Measurements from ENCODE around the gene IARS2.
"Not testable (repeated sequence)": the region's sequence is repeated elsewhere in the genome, so short reads cannot be mapped to it uniquely, and the experiment has no call there.

The IARS2 gene

GRCh38 chr1:220112600-220112999 is 18.7 kb downstream of the IARS2 start:
- not testable (repeated sequence) for DNase-seq (ENCODE audit: low read depth in 2 of 2)

GRCh38 chr1:220113136-220113695 is 19.3 kb downstream of the IARS2 start:
- no peak for DNase-seq (ENCODE audit: low read depth in 2 of 2)

GRCh38 chr1:220119043-220119512 is 25.1 kb downstream of the IARS2 start:
- DNase-seq (ENCODE audit: low read depth in 2 of 2): no peak

- DNase-seq (ENCODE audit: low read depth in 2 of 2): no peak
Measured at GRCh38 chr1:220121791-220122530, 28.0 kb downstream of the IARS2 start.

- no peak for DNase-seq (ENCODE audit: low read depth in 2 of 2)
Measured at GRCh38 chr1:220123066-220123465, 29.1 kb downstream of the IARS2 start.

- no peak for DNase-seq (ENCODE audit: low read depth in 2 of 2)
Measured at GRCh38 chr1:220123889-220124288, 30.0 kb downstream of the IARS2 start.

- DNase-seq (ENCODE audit: low read depth in 2 of 2): no peak
Measured at GRCh38 chr1:220124542-220124941, 30.6 kb downstream of the IARS2 start.

GRCh38 chr1:220127076-220127475 is 33.1 kb downstream of the IARS2 start:
- no peak for DNase-seq (ENCODE audit: low read depth in 2 of 2)

GRCh38 chr1:220129479-220130210 is 35.7 kb downstream of the IARS2 start:
- DNase-seq (ENCODE audit: low read depth in 2 of 2): no peak

GRCh38 chr1:220135755-220136154 is 41.8 kb downstream of the IARS2 start:
- DNase-seq (ENCODE audit: low read depth in 2 of 2): no peak

GRCh38 chr1:220137019-220137786 is 43.3 kb downstream of the IARS2 start:
- DNase-seq (ENCODE audit: low read depth in 2 of 2): no peak

GRCh38 chr1:220139966-220140365 is 46.0 kb downstream of the IARS2 start:
- DNase-seq (ENCODE audit: low read depth in 2 of 2): no peak

- no peak for DNase-seq (ENCODE audit: low read depth in 2 of 2)
Measured at GRCh38 chr1:220144051-220144450, 50.1 kb downstream of the IARS2 start.

GRCh38 chr1:220149742-220150141 is 55.8 kb downstream of the IARS2 start:
- no peak for DNase-seq (ENCODE audit: low read depth in 2 of 2)

- no peak for DNase-seq (ENCODE audit: low read depth in 2 of 2)
Measured at GRCh38 chr1:220151454-220151853, 57.5 kb downstream of the IARS2 start.

- DNase-seq (ENCODE audit: low read depth in 2 of 2): no peak
Measured at GRCh38 chr1:220153147-220153546, 59.2 kb downstream of the IARS2 start.

GRCh38 chr1:220156620-220157146 is 62.8 kb downstream of the IARS2 start:
- no peak for DNase-seq (ENCODE audit: low read depth in 2 of 2)

- no peak for DNase-seq (ENCODE audit: low read depth in 2 of 2)
Measured at GRCh38 chr1:220157738-220158137, 63.8 kb downstream of the IARS2 start.

- DNase-seq (ENCODE audit: low read depth in 2 of 2): not testable (repeated sequence)
Measured at GRCh38 chr1:220158530-220158929, 64.6 kb downstream of the IARS2 start.

- no peak for DNase-seq (ENCODE audit: low read depth in 2 of 2)
Measured at GRCh38 chr1:220159041-220159440, 65.1 kb downstream of the IARS2 start.

- no peak for DNase-seq (ENCODE audit: low read depth in 2 of 2)
Measured at GRCh38 chr1:220160027-220160426, 66.1 kb downstream of the IARS2 start.

GRCh38 chr1:220164116-220164515 is 70.2 kb downstream of the IARS2 start:
- DNase-seq (ENCODE audit: low read depth in 2 of 2): no peak

Measured in stimulated activated CD8-positive, alpha-beta memory T cell treated with anti-CD3 and anti-CD28 coated beads, Interleukin-7, amount 100 ng/mL, for 1 hour (primary cell).